Erythroblast (primary cell): ENCODE measurements around the gene AMD1.

Experiments used
- GATA1 ChIP-seq: IDR thresholded peaks from 2 replicates; pipeline ENCODE4 v1.6.1; 2011; ENCODE audit warnings: low read depth, mild to moderate bottlenecking, control low read depth, low read length, moderate library complexity
- POLR2A ChIP-seq: IDR thresholded peaks from 2 replicates; pipeline ENCODE4 v1.6.1; 2011; ENCODE audit warnings: mild to moderate bottlenecking, low read length

DNA sequence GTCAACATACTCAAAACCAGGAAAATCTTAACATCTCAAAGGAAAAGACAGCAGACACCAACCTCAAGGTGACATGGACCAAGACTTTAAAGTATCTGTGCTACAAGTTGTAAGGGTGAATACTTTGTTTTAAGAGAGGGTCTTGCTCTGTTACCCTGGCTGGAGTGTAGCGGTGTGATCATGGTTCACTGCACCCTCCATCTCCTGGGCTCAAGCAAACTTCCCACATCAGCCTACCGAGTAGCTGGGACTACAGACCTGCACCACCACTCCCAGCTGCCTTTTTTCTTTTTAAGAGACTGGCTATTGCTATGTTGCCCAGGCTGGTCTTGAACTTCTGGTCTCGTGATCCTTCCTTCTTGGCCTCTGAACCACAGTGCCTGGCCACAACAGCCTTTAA lies 9.7 kb downstream of the AMD1 start:
- TF ChIP-seq POLR2A: no peak
- TF ChIP-seq GATA1: no peak
